Activated CD4-positive, alpha-beta T cell treated with anti-CD3 and anti-CD28 coated beads, Interleukin-2, amount 10 ng/mL, durations not matched to agents 7 days and 5 days (primary cell): ENCODE results near the gene MXRA7. TPM values are rescaled to one million over a fixed set of nuclear protein-coding genes. Genes with fewer than 3 reads are reported as not detected.
A peak's percentile ranks its signal among the peaks of the same experiment; 100 is the strongest.

ENCODE experiments used
- CTCF ChIA-PET: fragments of 350-600 bp; sonication (Branson Sonifier 250); formaldehyde crosslinking; loops from one replicate; lab custom pipeline; 2021; ENCODE audit warnings: antibody characterized with exemption; lab: Charles Lee
- POLR2A ChIA-PET: fragments of 350-600 bp; sonication (Branson Sonifier 250); formaldehyde crosslinking; loops from one replicate; lab custom pipeline; 2021; ENCODE audit warnings: antibody characterized with exemption; lab: Charles Lee
- DNase-seq: peaks from one replicate; pipeline ENCODE4 v3.0.0-alpha.2; 2020
- H3K27ac Mint-ChIP-seq: one replicate; pipeline ENCODE4 v1.8.0; 2021; ENCODE audit warnings: mild to moderate bottlenecking, moderate library complexity, mixed read lengths
- H3K27me3 Mint-ChIP-seq: one replicate; pipeline ENCODE4 v1.8.0; 2021; ENCODE audit warnings: mixed read lengths
- H3K36me3 Mint-ChIP-seq: one replicate; pipeline ENCODE4 v1.8.0; 2021; ENCODE audit warnings: low read depth, mixed read lengths
- H3K4me1 Mint-ChIP-seq: one replicate; pipeline ENCODE4 v1.8.0; 2021; ENCODE audit warnings: mixed read lengths
- H3K4me3 Mint-ChIP-seq: one replicate; pipeline ENCODE4 v1.8.0; 2021; ENCODE audit warnings: mild to moderate bottlenecking, moderate library complexity, mixed read lengths
- H3K9me3 Mint-ChIP-seq: one replicate; pipeline ENCODE4 v1.8.0; 2021; ENCODE audit warnings: mixed read lengths
- total RNA-seq, 2 experiments: library from RNA; stranded (reverse); gene quantifications; one replicate each; pipeline ENCODE4 v1.2.3, GENCODE V29; 2021

The MXRA7 gene
- total RNA-seq, 2 experiments from 2014 or later, result 25.7 to 27.3 TPM

DNA sequence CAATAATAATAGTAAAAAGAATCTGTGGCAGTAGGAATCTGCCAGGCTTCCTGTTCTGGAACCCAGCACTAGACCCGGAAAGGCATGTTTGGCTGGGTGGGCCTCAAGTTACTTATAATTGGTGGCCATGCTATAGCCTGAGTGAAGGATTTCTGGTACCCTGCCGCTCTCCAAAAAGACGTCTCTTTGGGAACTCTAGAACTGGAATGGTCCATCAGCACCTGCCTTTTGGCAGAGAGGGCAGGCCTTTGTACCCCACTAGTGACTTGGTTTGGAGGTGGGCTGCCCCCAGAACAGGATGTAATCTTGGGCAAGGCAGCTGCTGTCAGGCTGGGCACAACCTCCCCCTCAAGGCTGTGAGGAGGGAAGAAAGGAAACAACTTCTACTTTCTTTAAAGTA, 37.9 kb downstream of the MXRA7 start:
- no peaks in the 10 kb centered on the region for H3K27me3 Mint-ChIP-seq
- peaks cover 39% of the 10 kb centered on the region for H3K4me1 Mint-ChIP-seq
- H3K36me3 Mint-ChIP-seq, result peaks cover 3% of the 10 kb centered on the region
- H3K27ac Mint-ChIP-seq, result peak overlapping the region; percentile 97
- ChIA-PET POLR2A (no interaction called here), CTCF (interaction anchor here (1.0 kb wide), 1 partner anchor 150 kb away, joined by 3 read pairs; no protein-coding TSS in a partner anchor)
- peaks cover 5% of the 10 kb centered on the region for H3K9me3 Mint-ChIP-seq
- no peak for DNase-seq
- H3K4me3 Mint-ChIP-seq, result peak overlapping the region; percentile 92

GRCh38 chr17:76672270-76672851, 38.4 kb downstream of the MXRA7 start:
- Mint-ChIP-seq H3K27me3 (no peaks in the 10 kb centered on the region), H3K9me3 (peaks cover 5% of the 10 kb centered on the region), H3K36me3 (peaks cover 3% of the 10 kb centered on the region), H3K4me3 (peak overlapping the region; percentile 92), H3K4me1 (peaks cover 39% of the 10 kb centered on the region), H3K27ac (peak overlapping the region; percentile 97)
- CTCF ChIA-PET, result interaction anchor here (0.6 to 2.0 kb wide), 6 partner anchors 9 to 149 kb away, joined by 3 to 8 read pairs (median 3); no protein-coding TSS in a partner anchor
- POLR2A ChIA-PET, result interaction anchor here (0.6 kb wide), 1 partner anchor 319 kb away, joined by 3 read pairs; no protein-coding TSS in a partner anchor
- no peak for DNase-seq

GRCh38 chr17:76671912-76672262, 38.9 kb downstream of the MXRA7 start:
- Mint-ChIP-seq H3K4me3 (peak overlapping the region; percentile 92), H3K4me1 (peaks cover 39% of the 10 kb centered on the region), H3K27me3 (peaks cover 2% of the 10 kb centered on the region), H3K36me3 (peaks cover 3% of the 10 kb centered on the region), H3K27ac (peak overlapping the region; percentile 97), H3K9me3 (peaks cover 5% of the 10 kb centered on the region)
- ChIA-PET CTCF (interaction anchor here (0.6 to 2.0 kb wide), 7 partner anchors 10 to 1466 kb away, joined by 3 to 8 read pairs (median 3); no protein-coding TSS in a partner anchor), POLR2A (interaction anchor here (0.7 to 1.1 kb wide), 2 partner anchors 112 to 493 kb away, joined by 3 to 4 read pairs; no protein-coding TSS in a partner anchor)
- DNase-seq, result no peak

DNA sequence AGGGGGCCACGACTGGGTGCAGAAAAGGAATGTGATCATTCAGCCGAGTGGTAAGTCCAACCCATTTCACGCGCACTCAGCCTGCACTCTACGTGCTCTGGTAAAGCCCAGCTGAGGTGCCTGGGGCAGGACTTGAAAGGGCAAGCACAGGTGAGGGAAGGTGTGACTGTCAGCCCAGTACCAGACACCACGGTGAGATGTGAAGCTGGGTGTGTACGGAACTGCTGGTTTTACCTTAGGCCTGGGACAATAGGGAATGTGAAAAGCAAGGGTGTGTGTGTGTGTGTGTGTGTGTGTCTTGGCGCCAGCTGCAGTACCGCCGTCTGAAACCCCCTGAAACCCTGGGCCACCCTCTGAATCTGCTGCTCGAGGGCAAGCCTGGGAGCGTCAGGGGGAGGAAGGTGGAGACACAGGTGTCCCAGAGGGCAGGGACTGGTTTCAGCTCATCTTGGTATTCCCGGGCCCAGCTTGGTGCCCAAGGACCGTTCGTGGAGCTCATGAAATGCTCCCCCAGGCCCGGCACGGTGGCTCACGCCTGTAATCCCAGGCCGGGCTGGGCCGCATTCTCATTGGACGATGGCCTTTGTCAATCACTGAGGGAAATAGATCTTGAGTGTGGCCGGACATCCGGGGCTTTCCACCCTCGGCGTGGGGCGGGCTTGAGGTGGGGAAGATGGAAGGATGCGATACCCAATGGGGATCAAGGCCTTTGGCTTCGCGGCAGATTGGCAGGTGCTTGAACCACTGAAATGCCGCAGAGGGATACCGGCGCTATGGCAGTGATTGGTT, 39.4 kb downstream of the MXRA7 start:
- Mint-ChIP-seq H3K27ac (peak overlapping the region; percentile 97), H3K27me3 (peaks cover 2% of the 10 kb centered on the region), H3K4me3 (peak overlapping the region; percentile 92), H3K36me3 (peaks cover 3% of the 10 kb centered on the region), H3K4me1 (peaks cover 39% of the 10 kb centered on the region), H3K9me3 (peaks cover 5% of the 10 kb centered on the region)
- POLR2A ChIA-PET, result interaction anchor here (0.7 to 1.1 kb wide), 2 partner anchors 111 to 492 kb away, joined by 3 to 4 read pairs; no protein-coding TSS in a partner anchor
- DNase-seq, result peak; percentile 100
- CTCF ChIA-PET, result interaction anchor here (0.6 to 2.0 kb wide), 7 partner anchors 10 to 1466 kb away, joined by 3 to 8 read pairs (median 3); no protein-coding TSS in a partner anchor

- peaks cover 5% of the 10 kb centered on the region for H3K9me3 Mint-ChIP-seq
- no peak for DNase-seq
- POLR2A ChIA-PET, result interaction anchor here (1.1 kb wide), 1 partner anchor 111 kb away, joined by 4 read pairs; no protein-coding TSS in a partner anchor
Observed at GRCh38 chr17:76670718-76671122, 40.0 kb downstream of the MXRA7 start.

DNA sequence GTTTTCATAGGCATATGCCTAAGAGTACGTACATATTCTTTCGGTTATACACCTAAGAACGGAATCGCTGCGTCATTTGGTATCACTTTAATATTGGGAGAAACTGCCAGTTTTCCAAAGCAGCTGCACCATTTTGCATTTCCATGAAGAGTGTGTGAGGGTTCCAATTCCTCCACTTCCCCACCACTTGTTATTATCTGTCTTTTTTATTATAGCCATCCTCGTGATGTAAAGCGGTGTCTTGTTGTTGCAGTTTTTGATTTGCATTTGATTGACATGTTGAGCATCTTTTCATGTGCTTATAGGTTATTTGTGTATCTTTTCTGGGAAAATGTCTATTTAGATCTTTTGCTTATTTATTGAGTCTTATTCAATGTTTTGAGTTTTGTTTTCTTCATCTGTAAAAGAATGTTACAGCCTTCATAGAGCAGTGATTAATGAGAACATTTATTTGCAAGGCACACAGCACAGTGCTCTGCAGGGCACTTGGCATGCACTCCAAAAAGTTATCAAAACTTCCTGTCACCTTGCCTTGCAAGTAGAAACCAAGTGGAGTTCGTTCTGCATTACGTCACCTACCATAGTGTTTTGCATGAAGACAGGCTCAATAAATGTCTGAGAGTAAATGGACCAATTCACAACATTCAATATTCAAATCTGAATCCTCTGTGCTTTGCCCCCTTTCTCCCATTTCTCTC, 40.6 kb downstream of the MXRA7 start:
- peak overlapping the region; percentile 92 for H3K4me3 Mint-ChIP-seq
- H3K27ac Mint-ChIP-seq, result peak overlapping the region; percentile 97
- peaks cover 2% of the 10 kb centered on the region for H3K27me3 Mint-ChIP-seq
- H3K36me3 Mint-ChIP-seq, result peaks cover 3% of the 10 kb centered on the region
- ChIA-PET CTCF (interaction anchor here (0.5 to 1.4 kb wide), 4 partner anchors 11 to 256 kb away, joined by 3 to 5 read pairs (median 3); no protein-coding TSS in a partner anchor), POLR2A (no interaction called here)
- DNase-seq, result peak; percentile 44
- H3K4me1 Mint-ChIP-seq, result peaks cover 39% of the 10 kb centered on the region
- peaks cover 5% of the 10 kb centered on the region for H3K9me3 Mint-ChIP-seq

More at GRCh38 chr17:76670718-76671122, 40.0 kb downstream of the MXRA7 start:
- CTCF ChIA-PET, result interaction anchor here (0.5 to 2.0 kb wide), 5 partner anchors 10 to 257 kb away, joined by 3 to 7 read pairs (median 3); no protein-coding TSS in a partner anchor
- H3K27me3 Mint-ChIP-seq, result peaks cover 2% of the 10 kb centered on the region
- H3K36me3 Mint-ChIP-seq, result peaks cover 3% of the 10 kb centered on the region
- peaks cover 39% of the 10 kb centered on the region for H3K4me1 Mint-ChIP-seq
- H3K4me3 Mint-ChIP-seq, result peak overlapping the region; percentile 92
- H3K27ac Mint-ChIP-seq, result peak overlapping the region; percentile 97

GRCh38 chr17:76667786-76668453, 42.8 kb downstream of the MXRA7 start:
- CTCF ChIA-PET, result interaction anchor here (0.6 to 1.5 kb wide), 3 partner anchors 11 to 145 kb away, joined by 3 read pairs; no protein-coding TSS in a partner anchor

GRCh38 chr17:76667491-76667755, 43.3 kb downstream of the MXRA7 start:
- CTCF ChIA-PET, result interaction anchor here (0.6 to 1.5 kb wide), 2 partner anchors 13 to 144 kb away, joined by 3 read pairs; no protein-coding TSS in a partner anchor
- DNase-seq, result no peak

More at GRCh38 chr17:76667786-76668453, 42.8 kb downstream of the MXRA7 start:
- POLR2A ChIA-PET, result no interaction called here
- no peak for DNase-seq
- H3K4me1 Mint-ChIP-seq, result peaks cover 31% of the 10 kb centered on the region
- peaks cover 5% of the 10 kb centered on the region for H3K9me3 Mint-ChIP-seq
- no peak overlapping the region for H3K4me3 Mint-ChIP-seq
- H3K27me3 Mint-ChIP-seq, result peaks cover 6% of the 10 kb centered on the region
- H3K27ac Mint-ChIP-seq, result no peak overlapping the region
- H3K36me3 Mint-ChIP-seq, result peaks cover 3% of the 10 kb centered on the region

GRCh38 chr17:76660656-76661042, 50.1 kb downstream of the MXRA7 start:
- H3K27me3 Mint-ChIP-seq, result peaks cover 4% of the 10 kb centered on the region
- peaks cover 29% of the 10 kb centered on the region for H3K4me1 Mint-ChIP-seq
- no peaks in the 10 kb centered on the region for H3K9me3 Mint-ChIP-seq
- H3K36me3 Mint-ChIP-seq, result peaks cover 3% of the 10 kb centered on the region
- H3K4me3 Mint-ChIP-seq, result no peak overlapping the region
- DNase-seq, result no peak
- POLR2A ChIA-PET, result no interaction called here
- CTCF ChIA-PET, result interaction anchor here (0.6 to 1.8 kb wide), 3 partner anchors 11 to 135 kb away, joined by 3 to 7 read pairs (median 4); no protein-coding TSS in a partner anchor
- H3K27ac Mint-ChIP-seq, result peak overlapping the region; percentile 79

More at GRCh38 chr17:76667491-76667755, 43.3 kb downstream of the MXRA7 start:
- H3K27me3 Mint-ChIP-seq, result peaks cover 6% of the 10 kb centered on the region
- peaks cover 26% of the 10 kb centered on the region for H3K4me1 Mint-ChIP-seq
- peaks cover under 1% of the 10 kb centered on the region for H3K36me3 Mint-ChIP-seq
- POLR2A ChIA-PET, result no interaction called here
- H3K4me3 Mint-ChIP-seq, result no peak overlapping the region
- peaks cover 5% of the 10 kb centered on the region for H3K9me3 Mint-ChIP-seq
- H3K27ac Mint-ChIP-seq, result no peak overlapping the region

DNA sequence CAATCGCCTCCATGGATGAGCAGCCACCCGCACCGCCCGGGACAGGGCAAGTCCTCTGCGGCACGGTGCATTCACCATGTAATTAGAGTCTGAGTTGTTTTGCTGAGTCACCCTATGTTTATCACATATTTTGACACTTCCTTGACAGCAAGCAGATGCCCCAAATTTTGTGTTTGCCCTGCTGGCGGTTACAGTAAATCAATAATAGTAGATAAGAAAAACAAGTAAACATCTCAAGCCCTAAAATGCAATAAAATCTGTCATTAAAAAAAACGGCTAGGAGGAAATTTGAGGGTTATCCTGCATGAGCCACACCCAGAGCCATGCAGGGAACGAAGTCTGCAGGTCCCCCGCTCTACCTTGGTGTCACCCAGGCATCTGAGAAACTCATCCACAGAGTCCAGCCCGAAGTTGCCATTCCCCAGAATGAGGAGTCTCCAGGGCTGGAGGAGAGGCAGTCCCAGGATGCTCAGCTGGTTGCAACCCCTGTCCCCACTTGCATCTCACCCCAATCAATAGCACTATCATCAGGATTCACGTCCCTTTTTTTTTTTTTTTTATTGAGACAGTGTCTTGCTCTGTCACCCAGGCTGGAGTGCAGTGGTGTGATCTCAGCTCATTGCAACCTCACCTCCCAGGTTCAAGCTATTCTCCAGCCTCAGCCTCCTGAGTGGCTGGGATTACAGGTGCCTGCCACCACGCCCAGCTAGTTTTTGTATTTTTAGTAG, 50.7 kb downstream of the MXRA7 start:
- ChIA-PET POLR2A (no interaction called here), CTCF (interaction anchor here (0.6 to 1.8 kb wide), 4 partner anchors 11 to 135 kb away, joined by 3 to 7 read pairs (median 4); no protein-coding TSS in a partner anchor)
- Mint-ChIP-seq H3K27ac (peak overlapping the region; percentile 79), H3K4me1 (peaks cover 29% of the 10 kb centered on the region), H3K27me3 (peaks cover 3% of the 10 kb centered on the region), H3K36me3 (peaks cover 3% of the 10 kb centered on the region), H3K9me3 (no peaks in the 10 kb centered on the region), H3K4me3 (no peak overlapping the region)
- peak; percentile 31 for DNase-seq

GRCh38 chr17:76658242-76658662, 52.5 kb downstream of the MXRA7 start:
- ChIA-PET CTCF (interaction anchor here (0.7 kb wide), 1 partner anchor 23 kb away, joined by 3 read pairs; no protein-coding TSS in a partner anchor), POLR2A (no interaction called here)
- Mint-ChIP-seq H3K27ac (peak overlapping the region; percentile 76), H3K27me3 (no peaks in the 10 kb centered on the region), H3K4me3 (no peak overlapping the region), H3K9me3 (no peaks in the 10 kb centered on the region), H3K4me1 (peaks cover 29% of the 10 kb centered on the region), H3K36me3 (peaks cover 3% of the 10 kb centered on the region)
- no peak for DNase-seq
